Mesendoderm (in vitro differentiated cells): Measurements from ENCODE around the gene MFAP4.

Experiments
- DNase-seq: peaks from one replicate; pipeline ENCODE4 v3.0.0; 2013
- H2AK5ac ChIP-seq: 2 replicates; pipeline ENCODE4 v1.6.1; 2013; ENCODE audit warnings: low read length, inconsistent platforms
- H2BK120ac ChIP-seq: 2 replicates; pipeline ENCODE4 v1.6.1; 2013; ENCODE audit warnings: low read depth, mild to moderate bottlenecking, low read length, moderate library complexity, mixed read lengths
- H2BK15ac ChIP-seq: replicated peaks from 2 replicates; pipeline ENCODE4 v1.6.1; 2013; ENCODE audit warnings: low read depth, mild to moderate bottlenecking, moderate library complexity
- H2BK5ac ChIP-seq: 2 replicates; pipeline ENCODE4 v1.6.1; 2013; ENCODE audit warnings: low read length, inconsistent platforms
- H3K18ac ChIP-seq: 2 replicates; pipeline ENCODE4 v1.6.1; 2013; ENCODE audit warnings: mild to moderate bottlenecking, low read length, mixed read lengths
- H3K23ac ChIP-seq: one replicate; pipeline ENCODE4 v1.6.1; 2013; ENCODE audit warnings: low read length
- H3K27ac ChIP-seq: 2 replicates; pipeline ENCODE4 v1.5.1; 2013; ENCODE audit warnings: low read depth, mild to moderate bottlenecking, inconsistent platforms, low read length, moderate library complexity
- H3K27me3 ChIP-seq: 2 replicates; pipeline ENCODE4 v1.6.1; 2013; ENCODE audit warnings: low read length, control low read depth, mild to moderate bottlenecking, inconsistent platforms; ENCODE audit not compliant: insufficient read depth, poor library complexity
- H3K36me3 ChIP-seq: 2 replicates; pipeline ENCODE4 v1.6.1; 2013; ENCODE audit warnings: low read length, inconsistent platforms; ENCODE audit not compliant: control insufficient read depth, insufficient read depth
- H3K4ac ChIP-seq: one replicate; pipeline ENCODE4 v1.6.1; 2013; ENCODE audit warnings: low read depth, mild to moderate bottlenecking, low read length, moderate library complexity
- H3K4me1 ChIP-seq: 2 replicates; pipeline ENCODE4 v1.6.1; 2013; ENCODE audit warnings: low read depth, low read length, inconsistent platforms; ENCODE audit not compliant: control insufficient read depth
- H3K4me2 ChIP-seq: 2 replicates; pipeline ENCODE4 v1.6.1; 2013; ENCODE audit warnings: low read length
- H3K4me3 ChIP-seq: 2 replicates; pipeline ENCODE4 v1.5.1; 2013; ENCODE audit warnings: mild to moderate bottlenecking, low read length
- H3K56ac ChIP-seq: one replicate; pipeline ENCODE4 v1.6.1; 2013; ENCODE audit warnings: low read length
- H3K79me1 ChIP-seq: 2 replicates; pipeline ENCODE4 v1.6.1; 2013; ENCODE audit warnings: low read length, inconsistent platforms
- H3K79me2 ChIP-seq: 2 replicates; pipeline ENCODE4 v1.6.1; 2013; ENCODE audit warnings: mild to moderate bottlenecking, low read length; ENCODE audit not compliant: control insufficient read depth, insufficient read depth
- H3K9ac ChIP-seq: 2 replicates; pipeline ENCODE4 v1.6.1; 2013; ENCODE audit warnings: low read length, inconsistent platforms
- H4K5ac ChIP-seq: one replicate; pipeline ENCODE4 v1.6.1; 2013; ENCODE audit warnings: low read length
- H4K8ac ChIP-seq: one replicate; pipeline ENCODE4 v1.6.1; 2013; ENCODE audit warnings: low read depth, mild to moderate bottlenecking, control low read depth, low read length, moderate library complexity
- WGBS: extraction: QIAGEN DNeasy Blood & Tissue Kit; methylation state at CpG from one replicate; pipeline ENCODE4 v1.1.7; 2013; ENCODE audit warnings: low lambda C conversion rate, missing lambda C conversion rate; ENCODE audit not compliant: insufficient coverage; ENCODE audit errors: extremely low coverage; 5-methylcytosine and 5-hydroxymethylcytosine counted together

MFAP4 gene

DNA sequence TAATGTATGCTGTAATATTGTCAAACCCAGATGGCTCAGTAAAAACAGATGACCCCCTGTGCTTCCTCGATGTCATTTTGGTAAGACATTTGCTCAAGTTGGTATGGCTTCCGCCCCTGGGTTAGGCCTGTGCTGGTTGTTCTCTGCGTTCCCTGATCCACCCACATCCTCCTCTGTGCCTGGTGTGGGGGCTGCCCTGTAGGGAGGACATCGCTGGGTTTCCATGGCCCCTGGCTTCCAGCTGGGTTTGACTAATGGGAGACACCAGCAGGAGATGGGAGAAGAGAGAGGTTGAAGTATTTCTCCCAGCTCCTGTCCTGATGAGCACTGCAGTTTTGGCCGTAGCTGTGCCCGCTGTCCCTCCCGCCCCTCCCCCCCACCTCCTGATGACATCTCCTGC lies 4.4 kb upstream of the MFAP4 start:
- Histone ChIP-seq H3K27me3 (no peaks in the 10 kb centered on the region), H3K56ac (peak overlapping the region; percentile 42), H3K9ac (no peak overlapping the region), H3K79me1 (peaks cover 1% of the 10 kb centered on the region), H3K36me3 (no peaks in the 10 kb centered on the region), H3K4me3 (no peak overlapping the region), H2BK120ac (no peak overlapping the region), H3K4me2 (no peak overlapping the region), H2BK5ac (no peak overlapping the region), H3K23ac (no peak overlapping the region), H3K79me2 (peaks cover 2% of the 10 kb centered on the region), H3K18ac (no peak overlapping the region), H3K4ac (no peak overlapping the region), H3K27ac (no peak overlapping the region), H4K5ac (no peak overlapping the region), H3K4me1 (peaks cover 14% of the 10 kb centered on the region), H2BK15ac (no peak overlapping the region), H4K8ac (no peak overlapping the region), H2AK5ac (peak overlapping the region; percentile 51)
- no peak for DNase-seq
- WGBS: no CpG with 5 or more reads among the region's 7 CpGs

DNA sequence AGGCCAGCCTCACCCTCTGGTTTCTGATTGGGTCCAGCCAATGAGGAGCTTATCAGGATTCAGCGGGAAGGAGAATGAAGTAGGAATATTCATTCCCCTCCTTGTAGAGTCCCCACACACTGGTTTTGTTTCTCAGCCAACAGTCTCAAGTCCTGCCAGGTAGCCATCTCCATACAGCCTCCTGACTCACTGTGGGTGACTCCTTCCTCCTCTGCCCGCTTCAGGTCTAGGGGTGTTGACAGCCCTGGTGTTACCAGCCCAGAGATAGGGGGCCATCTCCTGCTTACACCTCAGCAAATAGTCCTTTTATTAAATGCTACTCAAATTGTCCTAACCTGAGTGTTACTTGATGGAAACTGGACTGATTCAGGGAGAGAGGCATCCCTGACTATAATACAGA lies 4.0 kb upstream of the MFAP4 start:
- H4K5ac ChIP-seq: no peak overlapping the region
- peaks cover 5% of the 10 kb centered on the region for H3K79me1 ChIP-seq
- no peak overlapping the region for H3K4me2 ChIP-seq
- no peak overlapping the region for H2BK120ac ChIP-seq
- H2AK5ac ChIP-seq: peak overlapping the region; percentile 71
- H3K56ac ChIP-seq: peak overlapping the region; percentile 17
- peaks cover 6% of the 10 kb centered on the region for H3K79me2 ChIP-seq
- no peak overlapping the region for H3K18ac ChIP-seq
- DNase-seq: no peak
- H3K9ac ChIP-seq: no peak overlapping the region
- no CpG with 5 or more reads among the region's 2 CpGs for WGBS
- no peak overlapping the region for H4K8ac ChIP-seq
- H3K4ac ChIP-seq: no peak overlapping the region
- H3K36me3 ChIP-seq: no peaks in the 10 kb centered on the region
- H3K23ac ChIP-seq: peak overlapping the region; percentile 34
- no peak overlapping the region for H3K4me3 ChIP-seq
- no peak overlapping the region for H3K27ac ChIP-seq
- peaks cover 18% of the 10 kb centered on the region for H3K4me1 ChIP-seq
- peak overlapping the region; percentile 32 for H2BK5ac ChIP-seq
- H2BK15ac ChIP-seq: no peak overlapping the region
- H3K27me3 ChIP-seq: no peaks in the 10 kb centered on the region

DNA sequence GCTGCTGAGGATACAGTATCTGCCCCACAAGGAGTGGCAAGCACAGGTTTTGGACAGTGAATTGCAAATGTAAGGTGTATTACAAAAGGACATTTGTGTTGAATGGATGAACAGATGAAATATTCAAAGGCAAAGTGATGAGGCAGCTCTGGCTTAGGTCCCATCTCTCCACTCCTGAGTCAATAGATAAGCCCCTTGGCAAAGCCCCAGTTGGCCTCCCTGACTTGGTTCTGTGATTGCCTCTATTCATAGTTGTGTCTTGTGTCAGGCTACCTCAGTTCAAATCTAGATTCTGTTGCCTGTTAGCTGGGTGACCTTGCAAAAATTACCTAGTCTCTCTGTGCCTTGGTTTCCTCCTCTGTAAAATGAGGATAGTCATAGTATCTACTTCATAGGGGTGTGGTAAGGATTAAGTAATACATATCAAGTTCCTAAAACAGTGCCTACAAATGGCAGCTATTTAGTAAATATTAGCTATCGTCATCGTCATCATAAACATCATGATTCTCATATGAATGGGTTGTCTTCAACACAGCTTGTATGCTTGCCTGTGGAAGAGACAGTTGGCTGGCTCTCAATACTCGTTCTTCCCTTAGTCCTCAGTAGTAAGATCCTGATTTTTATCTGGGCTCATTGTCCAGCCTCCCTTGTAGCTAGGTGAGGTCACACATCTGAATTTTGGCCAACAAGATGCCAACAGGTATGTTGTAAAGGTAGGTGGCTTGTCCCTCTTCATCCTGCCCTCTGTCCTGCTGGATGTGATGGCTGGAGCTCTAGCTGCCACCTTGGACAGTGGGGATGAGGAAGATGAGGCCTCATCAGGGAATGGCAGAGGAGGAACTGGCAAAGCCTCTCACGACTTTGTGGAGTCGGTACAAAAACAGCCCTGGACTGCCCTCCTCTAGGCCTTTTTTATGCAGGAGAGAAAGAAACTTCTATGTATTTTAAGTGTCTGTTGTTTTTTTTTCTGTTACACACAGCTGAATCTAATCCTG lies 2.1 kb upstream of the MFAP4 start:
- Histone ChIP-seq H2AK5ac (peak overlapping the region; percentile 94), H3K27ac (no peak overlapping the region), H3K4me1 (peaks cover 25% of the 10 kb centered on the region), H3K79me1 (peaks cover 7% of the 10 kb centered on the region), H4K8ac (no peak overlapping the region), H4K5ac (no peak overlapping the region), H3K79me2 (peaks cover 16% of the 10 kb centered on the region), H3K18ac (no peak overlapping the region), H2BK120ac (no peak overlapping the region), H3K4me3 (no peak overlapping the region), H3K9ac (no peak overlapping the region), H3K4ac (no peak overlapping the region), H3K23ac (no peak overlapping the region), H3K56ac (peak overlapping the region; percentile 62), H2BK15ac (no peak overlapping the region), H2BK5ac (peak overlapping the region; percentile 56), H3K36me3 (peaks cover 5% of the 10 kb centered on the region), H3K27me3 (no peaks in the 10 kb centered on the region), H3K4me2 (no peak overlapping the region)
- no peak for DNase-seq
- no CpG with 5 or more reads among the region's 5 CpGs for WGBS

DNA sequence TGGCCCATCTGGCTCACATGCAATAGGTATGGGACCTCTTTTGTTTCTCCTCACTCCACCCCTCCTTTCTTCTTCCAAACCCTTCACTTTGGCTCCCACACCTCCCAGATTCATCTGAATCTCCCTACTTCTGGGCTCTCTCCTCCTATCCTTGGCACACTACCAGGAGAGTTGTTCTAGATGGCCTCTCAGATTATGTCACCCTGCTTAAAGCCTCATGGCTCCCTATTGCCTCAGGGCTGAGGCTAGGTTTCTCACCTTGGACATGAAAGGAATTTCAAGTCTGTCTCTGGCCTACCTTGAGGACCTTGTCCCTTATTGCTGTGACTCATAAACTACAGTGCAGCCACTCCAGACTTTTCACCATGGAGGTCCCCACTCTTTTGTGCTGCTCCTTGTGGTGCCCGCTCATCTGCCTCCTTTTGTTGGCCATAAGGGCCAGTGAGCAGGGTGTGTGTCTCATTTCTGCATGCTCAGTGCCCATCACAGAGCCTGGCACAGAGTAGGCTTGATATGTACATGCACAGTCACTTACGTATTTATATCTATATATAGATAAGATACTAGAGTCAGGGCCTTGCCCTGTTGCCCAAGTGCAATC lies 1.0 kb upstream of the MFAP4 start:
- Histone ChIP-seq H2BK15ac (peak overlapping the region; percentile 10), H3K79me2 (peaks cover 16% of the 10 kb centered on the region), H3K79me1 (peaks cover 7% of the 10 kb centered on the region), H3K9ac (peak overlapping the region; percentile 55), H2BK120ac (peak overlapping the region; percentile 65), H3K56ac (peak overlapping the region; percentile 80), H3K27ac (peak overlapping the region; percentile 78), H4K8ac (no peak overlapping the region), H3K4me3 (no peak overlapping the region), H3K4me2 (no peak overlapping the region), H2BK5ac (peak overlapping the region; percentile 19), H3K27me3 (no peaks in the 10 kb centered on the region), H3K4me1 (peaks cover 25% of the 10 kb centered on the region), H3K18ac (peak overlapping the region; percentile 57), H2AK5ac (peak overlapping the region; percentile 85), H3K36me3 (peaks cover 7% of the 10 kb centered on the region), H3K23ac (no peak overlapping the region), H4K5ac (peak overlapping the region; percentile 8), H3K4ac (peak overlapping the region; percentile 95)
- peak; percentile 89 for DNase-seq
- WGBS: no CpG with 5 or more reads among the region's 2 CpGs

DNA sequence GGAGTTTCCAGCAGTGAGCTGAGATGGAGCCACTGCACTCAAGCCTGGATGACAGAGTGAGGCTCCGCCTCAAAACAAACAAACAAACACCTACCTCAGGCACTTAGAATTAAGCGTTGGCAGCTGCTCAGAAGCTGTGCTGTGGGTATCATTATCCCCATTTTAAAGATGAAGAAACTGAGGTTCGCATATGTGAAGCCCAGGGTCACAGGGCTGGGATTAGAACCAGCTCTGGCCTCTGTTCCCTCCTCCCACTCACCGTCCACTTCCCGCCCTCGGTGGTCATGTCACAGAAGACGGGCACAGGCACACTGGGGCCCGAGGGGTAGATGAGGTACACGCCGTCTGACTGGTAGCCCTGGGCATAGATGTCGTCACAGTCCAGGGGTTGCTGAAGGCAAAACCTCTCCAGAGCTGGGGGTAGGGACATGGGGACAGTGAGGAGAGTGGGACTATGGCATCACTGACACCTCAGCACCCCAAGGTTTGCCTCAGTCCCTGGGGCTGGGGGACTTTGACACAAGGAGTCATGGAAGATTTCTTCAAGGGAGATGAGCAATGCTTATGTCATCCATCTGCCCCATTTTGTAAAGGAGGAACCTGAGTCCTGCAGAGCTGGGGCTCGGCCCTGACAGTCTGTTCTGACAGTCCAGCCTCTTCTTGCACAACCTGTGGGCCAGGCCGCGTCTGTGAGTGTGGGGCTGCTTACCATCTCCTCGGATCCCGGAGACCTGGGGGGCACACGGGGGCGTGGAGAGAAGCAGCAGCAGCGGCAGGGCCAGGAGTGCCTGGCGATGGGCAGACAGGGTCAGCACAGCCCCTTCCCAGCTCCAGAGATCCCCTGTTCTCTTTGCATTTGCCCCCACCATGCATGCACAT lies 700 bp downstream of the MFAP4 start:
- H3K36me3 ChIP-seq: peaks cover 11% of the 10 kb centered on the region
- no CpG with 5 or more reads among the region's 20 CpGs for WGBS
- H4K5ac ChIP-seq: no peak overlapping the region
- H3K4me1 ChIP-seq: peaks cover 24% of the 10 kb centered on the region
- H3K27me3 ChIP-seq: no peaks in the 10 kb centered on the region
- H3K4me2 ChIP-seq: peak overlapping the region; percentile 9
- peaks cover 19% of the 10 kb centered on the region for H3K79me2 ChIP-seq
- peak overlapping the region; percentile 18 for H2AK5ac ChIP-seq
- peak overlapping the region; percentile 71 for H3K9ac ChIP-seq
- H3K18ac ChIP-seq: peak overlapping the region; percentile 57
- H2BK120ac ChIP-seq: no peak overlapping the region
- peak; percentile 80 for DNase-seq
- H3K4me3 ChIP-seq: peak overlapping the region; percentile 13
- H3K27ac ChIP-seq: peak overlapping the region; percentile 75
- H3K23ac ChIP-seq: no peak overlapping the region
- no peak overlapping the region for H2BK15ac ChIP-seq
- H3K4ac ChIP-seq: peak overlapping the region; percentile 74
- no peak overlapping the region for H4K8ac ChIP-seq
- H3K79me1 ChIP-seq: peaks cover 9% of the 10 kb centered on the region
- peak overlapping the region; percentile 88 for H3K56ac ChIP-seq
- peak overlapping the region; percentile 8 for H2BK5ac ChIP-seq
